GM23338 (cell line): Measurements from ENCODE around the gene STON2. TPM values are rescaled to one million over a fixed set of nuclear protein-coding genes. Genes with fewer than 3 reads are reported as not detected.

Experiments
- ATAC-seq: fragments of 200-7000 bp; cut with Tn5 transposase; 3 replicates; pipeline ENCODE4 v1.9.1; 2020
- DNase-seq: peaks from one replicate; pipeline ENCODE4 v3.0.0-alpha.2; 2015; ENCODE audit warnings: low spot score
- H2AFZ ChIP-seq: fragments of 200-600 bp; sonication (generic); 2 replicates; pipeline ENCODE4 v1.8.0; 2016; ENCODE audit warnings: antibody characterized with exemption, mild to moderate bottlenecking, moderate library complexity
- H3F3A ChIP-seq: fragments of 200-600 bp; sonication (generic); replicated peaks from 2 replicates; pipeline ENCODE4 v1.8.0; 2017; ENCODE audit warnings: antibody characterized with exemption, mixed run types, low read depth
- H3K27ac ChIP-seq: fragments of 200-600 bp; sonication (generic); 2 replicates; pipeline ENCODE4 v1.6.1; 2016; ENCODE audit warnings: low read depth
- H3K27me3 ChIP-seq: fragments of 200-600 bp; sonication (generic); 2 replicates; pipeline ENCODE4 v1.8.0; 2016; ENCODE audit warnings: mild to moderate bottlenecking, mixed run types, moderate library complexity; ENCODE audit not compliant: insufficient read depth
- H3K36me3 ChIP-seq: fragments of 200-600 bp; sonication (generic); 2 replicates; pipeline ENCODE4 v1.8.0; 2016; ENCODE audit warnings: mild to moderate bottlenecking; ENCODE audit not compliant: insufficient read depth
- H3K4me1 ChIP-seq: fragments of 200-600 bp; sonication (generic); 2 replicates; pipeline ENCODE4 v1.8.0; 2016; ENCODE audit warnings: mild to moderate bottlenecking, moderate library complexity; ENCODE audit not compliant: insufficient read depth
- H3K4me2 ChIP-seq: fragments of 200-600 bp; sonication (generic); 2 replicates; pipeline ENCODE4 v1.7.1; 2017; ENCODE audit warnings: mixed run types
- H3K4me3 ChIP-seq: fragments of 200-600 bp; sonication (generic); 2 replicates; pipeline ENCODE4 v1.6.1; 2016; ENCODE audit warnings: mixed run types
- H3K79me2 ChIP-seq: fragments of 200-600 bp; sonication (generic); replicated peaks from 2 replicates; pipeline ENCODE4 v1.8.0; 2017; ENCODE audit warnings: mild to moderate bottlenecking; ENCODE audit not compliant: insufficient read depth
- H3K9me2 ChIP-seq: fragments of 200-600 bp; sonication (generic); 2 replicates; pipeline ENCODE4 v1.8.0; 2017; ENCODE audit not compliant: insufficient read depth
- H4K20me1 ChIP-seq: fragments of 200-600 bp; sonication (generic); replicated peaks from 2 replicates; pipeline ENCODE4 v1.8.0; 2017; ENCODE audit warnings: mild to moderate bottlenecking; ENCODE audit not compliant: insufficient read depth
- H3K27ac Mint-ChIP-seq: 2 replicates; pipeline ENCODE4 v1.8.0; 2020; ENCODE audit warnings: inconsistent platforms, mild to moderate bottlenecking, moderate library complexity, mixed read lengths
- H3K27me3 Mint-ChIP-seq: 3 replicates; pipeline ENCODE4 v1.8.0; 2022; ENCODE audit warnings: low read depth, mild to moderate bottlenecking, moderate library complexity, mixed read lengths, inconsistent platforms; ENCODE audit not compliant: insufficient read depth, poor library complexity
- H3K36me3 Mint-ChIP-seq: 3 replicates; pipeline ENCODE4 v1.8.0; 2021; ENCODE audit warnings: low read depth, mild to moderate bottlenecking, inconsistent platforms, moderate library complexity, mixed read lengths
- H3K4me1 Mint-ChIP-seq: 3 replicates; pipeline ENCODE4 v1.8.0; 2020; ENCODE audit warnings: mild to moderate bottlenecking, inconsistent platforms, mixed read lengths
- H3K4me3 Mint-ChIP-seq: 3 replicates; pipeline ENCODE4 v1.8.0; 2021; ENCODE audit warnings: moderate library complexity, mild to moderate bottlenecking, inconsistent platforms, mixed read lengths
- H3K9me3 Mint-ChIP-seq: 3 replicates; pipeline ENCODE4 v1.8.0; 2020; ENCODE audit warnings: moderate library complexity, mild to moderate bottlenecking, inconsistent platforms, mixed read lengths
- CTCF ChIP-seq, 2 experiments: fragments of 200-600 bp in 1 of 2; sonication (generic) in 1 of 2; conservative IDR thresholded peaks; 2 replicates each; pipeline versions ENCODE4 v1.5.1 to v1.6.1; 2016 to 2017; ENCODE audit warnings: antibody characterized with exemption in 2 of 2, low read depth in 2 of 2, mild to moderate bottlenecking in 2 of 2, moderate library complexity in 1 of 2
- EZH2 ChIP-seq: fragments of 200-600 bp; sonication (generic); IDR thresholded peaks from one replicate; pipeline ENCODE4 v1.8.0; 2017; ENCODE audit warnings: antibody characterized with exemption, mild to moderate bottlenecking, low read depth; ENCODE audit not compliant: unreplicated experiment
- ZNF114 ChIP-seq: fragments of 250-450 bp; sonication (Bioruptor Pico); IDR thresholded peaks from 2 replicates; pipeline ENCODE4 v1.5.0; 2020; ENCODE audit warnings: mild to moderate bottlenecking, moderate library complexity
- ZNF462 ChIP-seq: fragments of 250-450 bp; sonication (Bioruptor Pico); IDR thresholded peaks from 2 replicates; pipeline ENCODE4 v1.5.0; 2020; ENCODE audit warnings: mild to moderate bottlenecking, moderate library complexity
- polyA plus RNA-seq: library from polyadenylated mRNA; unstranded; fragments of >200 nt; fragmentation: Nextera tagmentation; extraction: Ambion mirVana; gene quantifications from 2 replicates; pipeline ENCODE4 v1.2.1, GENCODE V29; 2016
- total RNA-seq: library from RNA; depleted of rRNA; stranded (reverse); fragments of >200 nt; shearing (Covaris generic); gene quantifications from 2 replicates; pipeline ENCODE4 v1.2.3, GENCODE V29; 2014

The STON2 gene
- total and polyA plus RNA-seq, 2 experiments from 2014 or later: 8.2 to 71.0 TPM

DNA sequence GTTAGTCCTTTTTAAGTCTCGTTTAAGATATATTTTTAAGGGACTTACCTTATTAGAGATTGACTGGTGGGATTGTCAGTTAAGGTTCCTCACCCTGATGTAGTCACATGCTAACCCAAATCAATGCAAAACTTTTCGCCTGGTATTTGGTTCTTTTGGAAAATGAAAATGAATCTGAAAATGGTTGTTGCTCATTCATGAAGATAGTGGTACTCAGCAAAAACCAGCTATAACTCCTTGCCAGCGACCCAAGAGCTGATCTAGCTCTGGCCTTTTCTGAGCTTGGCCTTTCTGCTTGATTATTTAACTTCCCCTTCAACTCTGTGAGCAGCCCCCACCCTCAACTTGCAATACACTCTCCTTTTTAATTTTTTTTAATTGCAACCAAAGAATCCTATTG, 94.4 kb downstream of the STON2 start (continued):
- TF ChIP-seq EZH2 (no peak), ZNF114 (CRISPR knock-in tag) (no peak), ZNF462 (CRISPR knock-in tag) (no peak)

DNA sequence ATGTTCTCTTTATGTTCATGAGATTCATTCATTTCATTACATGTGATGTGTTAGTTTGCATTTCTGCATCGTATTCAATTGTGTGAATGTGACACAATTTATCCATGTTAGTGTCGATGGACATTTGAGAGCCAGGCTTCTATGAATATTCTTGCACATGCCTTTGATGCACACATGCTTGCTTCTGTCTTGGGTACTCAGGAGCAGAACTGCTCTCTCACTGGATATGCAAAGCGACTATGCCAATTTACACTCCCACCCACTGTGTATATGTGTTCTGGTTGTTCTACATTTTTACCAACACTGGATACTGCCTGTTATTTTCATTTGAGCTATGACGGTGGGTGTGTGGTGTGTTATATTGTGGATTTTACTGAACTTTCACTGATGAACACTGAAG, 95.1 kb downstream of the STON2 start:
- DNase-seq (no peak), ATAC-seq (no peak)
- Mint-ChIP-seq H3K9me3 (no peaks in the 10 kb centered on the region), H3K27me3 (no peaks in the 10 kb centered on the region), H3K36me3 (no peaks in the 10 kb centered on the region), H3K4me3 (no peak overlapping the region), H3K4me1 (peaks cover 41% of the 10 kb centered on the region), H3K27ac (no peak overlapping the region)
- no peaks in the 10 kb centered on the region for H3F3A ChIP-seq
- H3K9me2 ChIP-seq: no peaks in the 10 kb centered on the region
- H2AFZ ChIP-seq: no peak overlapping the region
- H3K36me3 ChIP-seq: no peaks in the 10 kb centered on the region
- H3K4me1 ChIP-seq: peaks cover 24% of the 10 kb centered on the region
- H3K4me2 ChIP-seq: no peak overlapping the region
- no peak overlapping the region for H3K27ac ChIP-seq
- H3K79me2 ChIP-seq: no peaks in the 10 kb centered on the region
- no peak overlapping the region for H3K4me3 ChIP-seq
- no peaks in the 10 kb centered on the region for H4K20me1 ChIP-seq
- TF ChIP-seq CTCF (conservative IDR thresholded peaks at IDR 0.05; ENCODE audit: low read depth in 2 of 2): no peak
- H3K27me3 ChIP-seq: no peaks in the 10 kb centered on the region
